GM13977 (cell line): ENCODE measurements around the gene USP49.
"Not testable (repeated sequence)": the region's sequence is repeated elsewhere in the genome, so short reads cannot be mapped to it uniquely, and the experiment has no call there.

Experiments used
- DNase-seq: peaks from one replicate; pipeline ENCODE4 v3.0.0; 2012; ENCODE audit warnings: low spot score
- CTCF ChIP-seq: IDR thresholded peaks from 2 replicates; pipeline ENCODE4 v1.5.1; 2012; ENCODE audit warnings: mild to moderate bottlenecking, control low read depth; ENCODE audit not compliant: insufficient read depth; ENCODE audit errors: extremely low read depth, missing control alignments
- in situ Hi-C: fragments of 300-500 bp; cut with MboI; formaldehyde crosslinking; loops from one replicate; pipeline ENCODE4 v1.12.0; 2022; ENCODE audit warnings: low sequenced_read_pairs, low pct_unique_long_range_greater_than_20kb, mixed read lengths, inconsistent platforms; ENCODE audit not compliant: unreplicated experiment

Gene USP49

DNA sequence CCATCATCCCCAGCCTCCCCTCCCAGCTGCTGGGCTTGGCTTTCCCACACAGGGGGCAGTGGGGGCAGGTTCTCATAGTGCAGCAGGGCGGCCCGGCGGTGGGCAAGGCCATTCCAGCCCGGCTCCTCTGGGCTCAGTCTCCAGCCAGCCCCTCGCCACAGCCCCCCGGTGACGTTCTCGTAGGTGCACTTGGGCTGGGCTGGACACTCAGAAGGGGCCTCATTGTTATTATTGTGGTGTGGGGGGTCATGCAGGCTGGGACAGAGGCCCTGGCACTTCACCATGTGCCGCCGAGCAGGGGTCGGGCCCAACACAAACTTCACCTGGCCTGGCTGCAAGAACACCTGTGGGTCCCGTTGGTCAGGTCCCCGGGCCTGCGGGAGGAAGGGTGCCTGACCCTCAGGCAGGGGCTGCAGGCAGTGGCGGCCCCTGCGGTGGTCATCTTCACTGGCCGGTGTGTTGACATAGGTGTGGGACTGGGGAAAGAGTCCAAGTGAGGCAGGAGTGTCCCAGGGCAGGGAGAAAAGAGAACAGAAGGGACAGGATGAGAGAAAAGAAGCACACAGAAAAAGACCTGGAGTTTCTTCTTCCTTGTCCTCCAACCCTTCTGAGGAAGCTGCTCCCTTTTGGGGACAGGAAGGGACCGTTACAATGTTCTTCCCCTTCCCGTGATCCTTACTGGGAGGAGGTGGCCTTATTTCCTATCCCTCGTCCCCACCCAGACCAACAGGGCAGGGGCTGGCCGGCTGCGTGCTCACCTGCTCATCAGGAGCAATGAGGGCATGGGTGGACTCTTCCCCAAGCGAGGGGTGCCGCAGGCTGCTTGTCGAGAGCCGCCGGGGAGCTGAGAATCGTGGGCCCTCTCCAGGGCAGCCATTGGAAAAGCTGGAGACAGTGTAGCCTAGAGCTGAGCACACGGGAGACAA lies 123.9 kb downstream of the USP49 start:
- no peak for DNase-seq
- in situ Hi-C loops: no loop called here
- TF ChIP-seq CTCF: no peak

GRCh38 chr6:41770381-41771057 lies 124.7 kb downstream of the USP49 start:
- in situ Hi-C loops: no loop called here
- no peak for TF ChIP-seq CTCF

GRCh38 chr6:41769376-41769775 lies 125.8 kb downstream of the USP49 start:
- no peak for DNase-seq
- in situ Hi-C loops: no loop called here
- no peak for TF ChIP-seq CTCF

More at GRCh38 chr6:41770381-41771057, 124.7 kb downstream of the USP49 start:
- DNase-seq: no peak

- no peak for DNase-seq
- in situ Hi-C loops: no loop called here
- no peak for TF ChIP-seq CTCF
Measured at GRCh38 chr6:41768545-41769308, 126.4 kb downstream of the USP49 start.

DNA sequence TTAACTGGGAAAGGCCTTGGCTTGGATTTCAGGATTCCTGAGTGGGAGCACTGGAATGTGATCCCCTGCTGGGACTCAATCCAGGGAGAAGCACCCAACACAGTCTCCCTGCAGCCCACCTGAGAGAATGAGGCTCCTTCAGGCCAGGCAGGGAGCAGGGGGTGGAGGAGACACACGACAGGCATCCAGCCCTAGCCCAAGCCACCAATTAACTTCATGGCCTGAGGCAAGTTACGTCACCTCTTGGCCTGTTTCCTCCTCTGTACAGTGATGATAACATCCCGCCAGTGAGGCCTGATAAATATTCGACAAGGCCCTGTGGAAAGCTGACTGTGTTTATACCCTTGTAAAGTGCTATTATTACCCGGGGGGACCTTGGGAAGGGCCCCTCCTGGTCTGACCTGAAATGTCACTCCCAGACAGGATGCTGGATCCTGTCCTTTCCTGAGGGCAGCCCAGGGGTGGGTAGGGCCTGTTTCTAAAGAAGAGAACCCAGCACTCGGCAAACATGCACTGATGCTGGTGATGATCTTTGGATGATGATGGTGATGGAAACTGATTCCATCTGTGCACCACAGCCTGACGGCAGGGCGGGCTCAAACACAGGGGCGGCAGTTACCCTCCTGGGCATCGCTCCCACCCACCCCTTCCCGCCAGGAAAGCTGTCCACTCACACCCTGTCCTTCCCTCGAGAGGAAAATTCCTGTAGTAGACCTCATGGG lies 127.9 kb downstream of the USP49 start:
- in situ Hi-C loops: no loop called here
- TF ChIP-seq CTCF: no peak
- no peak for DNase-seq

- DNase-seq, in situ Hi-C loops: not testable (repeated sequence)
Measured at GRCh38 chr6:41766043-41766664, 129.0 kb downstream of the USP49 start.
